ENCODE results near the gene SIPA1L2. TPM values are rescaled to one million over a fixed set of nuclear protein-coding genes. Genes with fewer than 3 reads are reported as not detected.

SIPA1L2 gene
- total RNA-seq, 2 experiments from 2014 or later, result 1.8 to 1.9 TPM

DNA sequence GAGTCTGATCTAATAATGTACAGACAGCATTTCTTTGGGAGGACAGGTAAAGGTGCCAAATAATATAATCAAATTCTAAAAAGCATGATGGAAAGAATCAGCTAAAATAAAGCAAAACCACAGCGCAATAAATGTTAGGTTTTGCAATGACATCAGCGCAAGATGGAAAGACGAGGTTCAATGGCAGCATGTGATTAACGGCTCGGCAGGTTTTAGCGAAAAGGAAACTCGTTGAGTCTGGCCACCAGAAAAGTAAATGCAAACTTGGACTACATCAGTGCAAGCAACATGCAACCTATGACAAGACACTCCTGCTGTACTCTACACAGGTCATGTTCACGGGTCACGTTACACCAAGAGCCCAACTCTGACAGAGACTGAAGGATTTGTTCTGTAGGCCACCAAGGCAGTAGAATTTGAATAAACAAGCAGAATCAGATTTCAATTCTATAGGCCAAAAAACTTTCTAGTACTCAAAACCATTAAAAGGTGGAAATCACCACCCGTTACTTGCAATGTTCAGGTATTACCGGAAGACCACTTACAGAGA, 4.5 kb downstream of the SIPA1L2 start:
- Mint-ChIP-seq H3K27ac (no peak overlapping the region), H3K4me3 (no peak overlapping the region), H3K36me3 (ENCODE audit: low read depth) (peaks cover 6% of the 10 kb centered on the region), H3K9me3 (no peaks in the 10 kb centered on the region), H3K4me1 (ENCODE audit: low read depth) (peaks cover 21% of the 10 kb centered on the region), H3K27me3 (peaks cover 17% of the 10 kb centered on the region)
- TF ChIP-seq, protein P1, sequence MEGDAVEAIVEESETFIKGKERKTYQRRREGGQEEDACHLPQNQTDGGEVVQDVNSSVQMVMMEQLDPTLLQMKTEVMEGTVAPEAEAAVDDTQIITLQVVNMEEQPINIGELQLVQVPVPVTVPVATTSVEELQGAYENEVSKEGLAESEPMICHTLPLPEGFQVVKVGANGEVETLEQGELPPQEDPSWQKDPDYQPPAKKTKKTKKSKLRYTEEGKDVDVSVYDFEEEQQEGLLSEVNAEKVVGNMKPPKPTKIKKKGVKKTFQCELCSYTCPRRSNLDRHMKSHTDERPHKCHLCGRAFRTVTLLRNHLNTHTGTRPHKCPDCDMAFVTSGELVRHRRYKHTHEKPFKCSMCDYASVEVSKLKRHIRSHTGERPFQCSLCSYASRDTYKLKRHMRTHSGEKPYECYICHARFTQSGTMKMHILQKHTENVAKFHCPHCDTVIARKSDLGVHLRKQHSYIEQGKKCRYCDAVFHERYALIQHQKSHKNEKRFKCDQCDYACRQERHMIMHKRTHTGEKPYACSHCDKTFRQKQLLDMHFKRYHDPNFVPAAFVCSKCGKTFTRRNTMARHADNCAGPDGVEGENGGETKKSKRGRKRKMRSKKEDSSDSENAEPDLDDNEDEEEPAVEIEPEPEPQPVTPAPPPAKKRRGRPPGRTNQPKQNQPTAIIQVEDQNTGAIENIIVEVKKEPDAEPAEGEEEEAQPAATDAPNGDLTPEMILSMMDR (IDR thresholded peaks at IDR 0.05), result no peak
- CTCF ChIA-PET, result no interaction called here
- ATAC-seq (ENCODE audit: poor library complexity), result no peak
- no peaks in the 10 kb centered on the region for H3K9me3 ChIP-seq (ENCODE audit: control insufficient read depth in 1 of 2, insufficient read depth in 1 of 2, low read length in 2 of 2)
- POLR2A ChIA-PET, result no interaction called here
- H3K27ac ChIP-seq (ENCODE audit: low read depth in 1 of 2, low read length in 2 of 2), result no peak overlapping the region
- peaks cover 0 to 14% of the 10 kb centered on the region in 2 experiments for H3K27me3 ChIP-seq (ENCODE audit: control insufficient read depth in 1 of 2, insufficient read depth in 2 of 2, low read length in 2 of 2)
- H3K36me3 ChIP-seq (ENCODE audit: insufficient read depth, low read length), result no peaks in the 10 kb centered on the region
- no peak overlapping the region for H3K4me3 ChIP-seq (ENCODE audit: low read length)
- H3K4me1 ChIP-seq (ENCODE audit: insufficient read depth, low read length), result peaks cover 9% of the 10 kb centered on the region
- no peak for DNase-seq
- intact Hi-C loops (cut with DNase I, micrococcal nuclease), result loop anchor here in 1 of 2 experiments (2.0 kb wide), 1 partner anchor 759 kb away; no protein-coding TSS in a partner anchor

DNA sequence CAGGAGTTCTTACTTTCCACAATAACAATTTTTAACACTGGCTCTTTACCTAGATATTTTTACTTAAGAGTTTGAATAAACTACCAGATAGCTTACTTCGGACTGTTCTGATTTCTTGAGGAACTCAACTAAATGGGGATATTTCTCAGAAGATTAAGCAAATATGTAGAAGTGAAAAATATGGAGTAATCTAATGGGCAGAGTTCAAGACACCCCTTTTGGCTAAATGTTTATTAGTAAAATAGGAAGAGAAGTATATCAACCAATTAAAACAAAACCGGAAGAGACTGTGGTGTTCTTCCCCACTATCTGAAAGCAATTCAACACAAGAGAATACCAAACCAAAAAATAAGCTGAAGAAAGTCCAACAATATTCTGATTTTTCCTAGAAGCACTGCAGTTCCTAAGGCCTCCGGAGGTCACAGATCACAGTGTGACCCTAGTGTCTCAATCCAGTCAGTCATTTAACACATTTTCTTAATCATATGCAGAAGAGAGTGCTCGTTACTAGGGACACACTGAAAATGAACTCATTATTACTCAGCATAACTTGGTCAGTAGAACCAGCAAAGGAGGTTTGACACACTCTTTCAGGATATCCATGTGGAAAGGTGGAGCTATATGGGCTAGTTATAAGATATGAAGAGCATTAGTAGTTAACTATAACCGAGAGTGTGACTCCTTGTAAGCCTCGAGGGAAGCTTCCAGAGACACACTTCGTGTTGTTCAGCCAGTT, 5.2 kb downstream of the SIPA1L2 start:
- H3K4me3 Mint-ChIP-seq, result no peak overlapping the region
- no peak overlapping the region for H3K4me3 ChIP-seq (ENCODE audit: low read length)
- peaks cover 8% of the 10 kb centered on the region for H3K4me1 ChIP-seq (ENCODE audit: insufficient read depth, low read length)
- H3K9me3 ChIP-seq (ENCODE audit: control insufficient read depth in 1 of 2, insufficient read depth in 1 of 2, low read length in 2 of 2), result no peaks in the 10 kb centered on the region
- peaks cover 0 to 14% of the 10 kb centered on the region in 2 experiments for H3K27me3 ChIP-seq (ENCODE audit: control insufficient read depth in 1 of 2, insufficient read depth in 2 of 2, low read length in 2 of 2)
- TF ChIP-seq, protein P1 (IDR thresholded peaks at IDR 0.05), result no peak
- H3K27ac Mint-ChIP-seq, result no peak overlapping the region
- ChIA-PET CTCF (no interaction called here), POLR2A (interaction anchor here (1.1 kb wide), 1 partner anchor 11 kb away, joined by 3 read pairs; no protein-coding TSS in a partner anchor)
- H3K27ac ChIP-seq (ENCODE audit: low read depth in 1 of 2, low read length in 2 of 2), result no peak overlapping the region
- DNase-seq (no peak), ATAC-seq (ENCODE audit: poor library complexity) (no peak)
- H3K27me3 Mint-ChIP-seq, result peaks cover 17% of the 10 kb centered on the region
- H3K36me3 Mint-ChIP-seq (ENCODE audit: low read depth), result peaks cover 6% of the 10 kb centered on the region
- intact Hi-C loops (cut with DNase I, micrococcal nuclease), result loop anchor here in 1 of 2 experiments (2.0 kb wide), 1 partner anchor 758 kb away; no protein-coding TSS in a partner anchor
- H3K9me3 Mint-ChIP-seq, result no peaks in the 10 kb centered on the region
- H3K4me1 Mint-ChIP-seq (ENCODE audit: low read depth), result peaks cover 21% of the 10 kb centered on the region
- H3K36me3 ChIP-seq (ENCODE audit: insufficient read depth, low read length), result no peaks in the 10 kb centered on the region

DNA sequence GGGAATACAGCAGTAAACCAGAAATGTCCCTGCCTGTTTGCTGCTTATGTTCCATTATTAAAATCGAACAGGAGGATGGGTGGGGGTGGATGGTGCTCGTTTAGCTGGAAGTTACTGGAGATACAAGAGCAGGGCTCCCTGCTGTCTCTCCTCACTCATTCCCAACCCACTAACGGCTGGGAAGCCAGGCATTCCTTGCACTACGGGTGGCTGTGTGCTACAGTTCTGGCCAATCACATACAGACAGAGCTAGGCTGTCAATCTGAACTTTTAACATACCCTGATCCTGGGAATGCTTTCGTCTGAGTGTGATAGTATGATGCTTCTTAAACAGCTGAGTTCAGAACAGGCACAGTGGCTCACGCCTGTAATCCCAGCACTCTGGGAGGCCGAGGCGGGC, 7.0 kb downstream of the SIPA1L2 start:
- ChIA-PET CTCF (no interaction called here), POLR2A (no interaction called here)
- Mint-ChIP-seq H3K27me3 (peaks cover 6% of the 10 kb centered on the region), H3K36me3 (ENCODE audit: low read depth) (no peaks in the 10 kb centered on the region), H3K9me3 (no peaks in the 10 kb centered on the region), H3K4me1 (ENCODE audit: low read depth) (peaks cover 7% of the 10 kb centered on the region), H3K27ac (no peak overlapping the region), H3K4me3 (no peak overlapping the region)
- DNase-seq (no peak), ATAC-seq (ENCODE audit: poor library complexity) (no peak)
- Histone ChIP-seq H3K27ac (ENCODE audit: low read depth in 1 of 2, low read length in 2 of 2) (no peak overlapping the region), H3K9me3 (ENCODE audit: control insufficient read depth in 1 of 2, insufficient read depth in 1 of 2, low read length in 2 of 2) (no peaks in the 10 kb centered on the region), H3K27me3 (ENCODE audit: control insufficient read depth in 1 of 2, insufficient read depth in 2 of 2, low read length in 2 of 2) (peaks cover 0 to under 1% of the 10 kb centered on the region in 2 experiments), H3K4me1 (ENCODE audit: insufficient read depth, low read length) (no peaks in the 10 kb centered on the region), H3K4me3 (ENCODE audit: low read length) (no peak overlapping the region), H3K36me3 (ENCODE audit: insufficient read depth, low read length) (no peaks in the 10 kb centered on the region)
- TF ChIP-seq, protein P1 (IDR thresholded peaks at IDR 0.05), result no peak
- intact Hi-C loops (cut with DNase I, micrococcal nuclease), result no loop called here

Measured in CD4-positive, alpha-beta T cell (primary cell).